NK-92 treated with Interleukin-12 subunit alpha and Interleukin-12 subunit beta, amount 100 ng/mL, for 24 hours (cell line): ENCODE measurements around the gene DRC7.
A peak's percentile ranks its signal among the peaks of the same experiment; 100 is the strongest.

Source experiments
- DNase-seq: peaks from one replicate; lab custom pipeline; 2025; lab: John Stamatoyannopoulos, UW

Gene DRC7

DNA sequence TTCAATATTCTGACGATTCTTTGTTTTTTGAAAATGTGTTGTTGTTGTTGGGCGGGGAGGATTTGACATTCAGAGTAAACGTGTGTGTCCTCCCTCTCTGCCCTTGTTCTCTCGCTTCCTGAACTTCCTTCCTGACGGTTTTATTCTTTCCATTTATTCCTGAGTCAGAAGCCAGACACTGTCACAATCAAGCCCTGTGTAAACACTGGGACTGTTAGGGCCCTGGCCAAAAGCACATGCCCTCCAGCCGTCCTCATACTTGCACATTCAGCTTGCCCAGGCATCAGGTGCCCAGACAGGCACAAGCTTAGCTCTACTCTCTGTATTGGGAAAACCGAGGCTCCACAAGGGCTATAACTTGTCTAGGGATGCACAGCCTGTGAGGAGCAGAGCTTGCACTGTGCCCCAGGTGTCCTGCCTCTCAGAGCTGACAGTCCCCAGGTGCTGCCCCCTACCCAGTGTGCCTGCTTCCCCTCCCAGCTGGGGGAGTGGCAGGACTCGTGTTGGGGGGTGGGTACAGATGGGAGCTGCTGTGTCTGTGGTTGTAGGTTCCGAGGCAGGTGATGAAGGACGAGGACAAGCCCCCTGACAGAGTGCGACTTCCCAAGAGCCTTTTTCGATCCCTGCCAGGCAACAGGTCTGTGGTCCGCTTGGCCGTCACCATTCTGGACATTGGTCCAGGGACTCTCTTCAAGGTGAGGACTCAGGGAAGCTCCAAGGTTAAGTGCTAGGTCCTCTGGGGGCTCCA, 16.8 kb upstream of the DRC7 start:
- no peak for DNase-seq

DNA sequence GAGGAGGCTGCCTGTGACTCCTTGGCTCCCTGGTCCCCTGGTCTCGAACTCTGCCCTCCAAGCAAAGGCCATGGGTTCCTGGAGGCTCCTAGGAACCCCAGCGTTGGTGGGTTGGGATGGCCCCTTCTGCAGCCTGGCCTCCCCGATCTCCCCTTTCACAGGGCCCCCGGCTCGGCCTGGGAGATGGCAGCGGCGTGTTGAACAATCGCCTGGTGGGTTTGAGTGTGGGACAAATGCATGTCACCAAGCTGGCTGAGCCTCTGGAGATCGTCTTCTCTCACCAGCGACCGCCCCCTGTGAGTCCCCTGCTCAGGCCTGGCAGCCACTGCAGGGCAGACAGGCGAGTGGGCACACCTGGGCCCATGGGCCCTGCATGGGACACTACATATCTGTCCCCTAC, 15.6 kb upstream of the DRC7 start:
- no peak for DNase-seq

DNA sequence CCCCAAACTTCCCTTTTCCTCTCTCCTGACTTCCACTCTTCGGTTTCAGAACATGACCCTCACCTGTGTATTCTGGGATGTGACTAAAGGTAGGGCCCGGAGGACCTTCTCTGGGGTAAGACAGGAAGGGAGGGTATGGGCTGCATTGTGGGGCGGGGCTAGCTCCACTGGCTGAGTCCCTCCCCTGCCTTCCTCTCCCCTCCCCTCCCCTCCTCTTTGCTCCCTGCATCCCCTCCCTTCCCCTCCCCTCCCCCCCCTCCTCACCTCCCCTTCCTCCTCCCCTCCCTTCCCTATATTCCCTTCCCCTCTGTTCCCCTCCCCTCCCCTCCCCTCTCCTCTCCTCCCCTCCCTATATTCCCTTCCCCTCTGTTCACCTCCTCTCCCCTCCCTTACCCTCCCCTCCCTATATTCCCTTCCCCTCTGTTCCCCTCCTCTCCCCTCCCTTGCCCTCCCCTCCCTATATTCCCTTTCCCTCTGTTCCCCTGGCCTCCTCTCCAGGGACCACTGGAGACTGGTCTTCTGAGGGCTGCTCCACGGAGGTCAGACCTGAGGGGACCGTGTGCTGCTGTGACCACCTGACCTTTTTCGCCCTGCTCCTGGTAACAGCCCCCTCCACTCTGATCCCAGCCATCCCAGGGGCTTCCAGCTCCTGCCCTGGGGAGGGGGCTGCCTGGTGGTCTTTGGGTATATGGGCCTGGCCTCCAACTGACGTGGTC, 14.7 kb upstream of the DRC7 start:
- DNase-seq = no peak

DNA sequence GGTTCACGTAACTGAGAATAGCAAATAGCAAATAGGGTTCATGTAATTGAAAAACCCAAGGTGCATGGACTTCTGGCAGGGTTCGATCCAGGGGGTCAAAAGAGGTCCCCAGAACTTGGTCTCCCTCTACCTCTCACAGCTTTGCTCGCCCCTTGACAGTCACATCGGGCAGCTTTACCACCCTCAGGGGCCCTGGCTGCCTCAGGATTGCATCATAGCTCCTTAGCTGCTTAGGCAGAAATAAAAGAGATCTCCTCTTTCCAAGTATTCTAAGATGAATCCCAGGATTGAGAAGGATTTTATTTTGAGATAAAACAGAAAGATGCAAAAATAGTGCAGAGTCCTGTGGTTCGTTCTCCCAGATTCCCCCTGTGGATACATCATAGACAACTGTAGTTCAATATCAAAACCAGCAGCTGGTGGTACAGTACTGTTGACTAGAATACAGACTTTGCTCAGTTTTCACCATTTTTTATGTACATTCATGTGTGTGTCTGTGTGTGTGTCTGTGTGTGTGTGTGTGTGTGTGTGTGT, 13.7 kb upstream of the DRC7 start:
- no peak for DNase-seq

DNA sequence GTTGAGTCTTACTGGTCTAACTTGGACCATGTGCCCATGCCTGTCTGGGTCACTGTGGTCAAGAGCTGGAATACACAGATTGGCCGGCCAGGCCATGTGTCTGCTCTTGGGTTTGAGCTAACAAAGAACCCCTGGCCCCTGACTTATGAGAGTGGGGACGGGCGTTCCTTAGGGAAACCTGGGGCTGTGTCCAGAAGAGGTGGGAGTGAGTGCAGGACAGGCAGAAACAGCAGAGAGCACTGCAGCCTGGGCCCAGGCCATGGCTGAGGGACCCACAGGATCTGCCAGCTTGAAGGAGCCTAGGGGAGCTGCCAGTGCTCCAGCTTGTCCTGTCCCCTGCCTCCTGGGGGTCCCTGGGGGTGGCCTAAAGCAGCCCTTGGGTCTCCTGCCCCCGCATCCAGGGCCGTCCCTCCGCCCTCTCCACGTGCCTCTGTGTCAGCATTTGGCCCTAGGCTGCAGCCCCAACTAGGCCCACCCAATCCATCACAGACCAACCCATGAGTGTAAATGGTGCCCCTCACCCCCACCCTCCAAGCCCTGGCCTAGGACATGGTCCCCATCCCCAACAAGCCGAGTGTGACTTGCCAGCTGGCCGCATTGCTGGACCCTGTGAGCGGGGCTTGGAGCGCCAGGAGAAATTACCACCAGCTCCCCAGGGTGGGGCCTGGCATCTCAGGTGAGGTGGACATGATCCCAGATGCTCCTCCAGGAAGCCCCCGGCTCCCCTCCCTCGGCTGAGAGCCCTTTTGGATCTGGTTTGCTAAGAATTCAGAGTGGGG, 12.5 kb upstream of the DRC7 start:
- DNase-seq = no peak

DNA sequence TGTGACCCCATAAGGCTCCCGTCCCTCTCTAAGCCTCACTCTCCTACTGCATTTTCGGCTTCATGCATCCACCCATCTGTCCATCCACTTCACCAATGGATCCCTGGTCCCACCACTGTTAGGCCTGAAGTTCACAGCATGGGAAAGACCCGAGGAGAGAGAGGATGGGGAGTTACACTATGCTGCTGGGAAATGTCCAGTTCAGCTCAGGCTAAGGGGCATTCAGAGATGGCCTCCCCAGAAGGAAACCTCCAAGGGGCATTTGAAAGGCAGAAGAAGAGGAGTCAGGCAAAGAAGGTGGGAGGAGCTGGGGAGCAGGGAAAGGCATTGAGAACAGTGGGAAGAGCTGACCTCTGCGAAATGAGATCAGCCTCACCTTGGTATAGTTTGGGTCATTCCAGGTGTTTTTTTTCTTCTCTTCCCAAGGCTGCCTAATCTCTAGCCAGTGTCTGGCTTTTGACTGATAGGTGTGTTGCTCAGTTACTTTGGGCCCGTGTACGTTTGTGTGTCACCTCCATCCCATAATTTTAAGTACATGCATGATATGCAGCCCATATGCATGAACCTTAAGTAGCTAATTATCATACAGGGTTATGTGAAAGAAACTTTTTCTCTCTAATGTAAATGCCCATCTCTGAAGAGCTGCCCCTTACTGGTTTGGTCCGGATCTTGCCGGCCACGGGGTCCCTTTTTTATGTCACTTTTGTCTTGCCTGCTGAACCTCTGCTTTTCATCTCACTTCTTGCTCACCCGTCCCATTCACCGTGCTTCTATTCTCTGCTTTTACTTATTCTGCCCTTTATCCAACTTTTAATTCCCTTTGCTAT, 11.6 kb upstream of the DRC7 start:
- DNase-seq = no peak

DNA sequence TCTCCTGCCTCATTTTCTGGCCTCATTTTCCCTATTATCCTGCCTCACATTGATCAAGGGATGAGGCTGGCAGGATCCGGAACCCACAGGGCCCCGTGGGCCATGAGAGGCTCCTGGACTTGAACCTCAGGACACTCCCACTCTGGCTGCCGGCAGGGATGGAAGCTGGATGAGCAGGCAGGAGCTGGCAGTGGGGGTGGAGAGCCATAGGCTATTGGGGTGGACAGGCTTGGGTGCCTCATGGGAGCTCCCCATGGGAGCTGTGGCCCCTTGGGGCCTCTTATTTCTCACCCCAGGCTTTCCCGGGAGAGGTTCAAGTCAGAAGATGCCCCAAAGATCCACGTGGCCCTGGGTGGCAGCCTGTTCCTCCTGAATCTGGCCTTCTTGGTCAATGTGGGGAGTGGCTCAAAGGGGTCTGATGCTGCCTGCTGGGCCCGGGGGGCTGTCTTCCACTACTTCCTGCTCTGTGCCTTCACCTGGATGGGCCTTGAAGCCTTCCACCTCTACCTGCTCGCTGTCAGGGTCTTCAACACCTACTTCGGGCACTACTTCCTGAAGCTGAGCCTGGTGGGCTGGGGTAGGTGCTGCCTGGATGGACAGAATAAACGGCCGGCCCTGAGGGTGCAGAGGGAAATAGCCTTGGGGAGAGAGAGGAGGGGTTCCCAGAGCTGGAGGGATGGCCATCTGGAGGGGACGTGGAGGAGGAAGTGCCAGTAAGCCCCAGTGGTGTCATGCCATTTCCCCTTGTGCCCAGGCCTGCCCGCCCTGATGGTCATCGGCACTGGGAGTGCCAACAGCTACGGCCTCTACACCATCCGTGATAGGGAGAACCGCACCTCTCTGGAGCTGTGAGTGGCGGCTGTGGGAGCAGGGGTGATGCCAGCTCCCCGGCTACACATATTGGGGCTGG, 10.7 kb upstream of the DRC7 start:
- no peak for DNase-seq

DNA sequence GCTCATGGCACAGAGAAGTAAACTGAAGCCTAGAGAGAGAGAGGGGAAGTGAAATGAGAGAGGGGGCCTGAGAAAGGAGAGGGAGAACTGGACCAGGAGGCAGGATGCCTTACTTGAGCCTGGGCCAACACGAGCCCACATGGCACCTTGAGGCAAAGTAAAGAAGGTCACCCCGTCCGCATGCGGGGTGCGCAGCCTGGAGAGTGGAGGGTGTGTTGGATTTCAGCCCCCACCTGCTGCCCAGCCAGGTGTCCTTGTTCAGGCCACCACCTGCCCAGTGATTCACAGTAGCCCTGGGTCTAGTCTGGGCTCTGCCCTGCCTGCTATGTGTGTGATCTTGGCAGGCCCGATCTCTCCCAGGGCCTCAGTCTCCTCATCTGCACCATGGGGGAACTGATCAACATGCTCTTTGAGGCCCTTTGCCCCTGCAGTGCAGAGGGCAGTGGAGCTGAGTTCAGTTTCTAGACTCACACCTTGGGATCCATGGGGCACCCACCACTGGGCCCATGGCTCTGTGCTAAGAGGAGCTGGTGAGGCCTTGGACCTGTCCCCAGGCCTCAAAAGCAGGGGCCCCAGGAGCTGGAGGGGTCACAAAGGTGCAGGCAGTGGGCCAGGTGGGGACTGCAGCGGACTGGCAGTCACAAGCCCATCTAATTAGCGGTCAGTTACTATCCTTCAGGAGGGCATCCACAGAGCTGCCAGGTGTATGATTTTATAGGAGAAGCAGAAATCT, 9.8 kb upstream of the DRC7 start:
- DNase-seq = no peak

DNA sequence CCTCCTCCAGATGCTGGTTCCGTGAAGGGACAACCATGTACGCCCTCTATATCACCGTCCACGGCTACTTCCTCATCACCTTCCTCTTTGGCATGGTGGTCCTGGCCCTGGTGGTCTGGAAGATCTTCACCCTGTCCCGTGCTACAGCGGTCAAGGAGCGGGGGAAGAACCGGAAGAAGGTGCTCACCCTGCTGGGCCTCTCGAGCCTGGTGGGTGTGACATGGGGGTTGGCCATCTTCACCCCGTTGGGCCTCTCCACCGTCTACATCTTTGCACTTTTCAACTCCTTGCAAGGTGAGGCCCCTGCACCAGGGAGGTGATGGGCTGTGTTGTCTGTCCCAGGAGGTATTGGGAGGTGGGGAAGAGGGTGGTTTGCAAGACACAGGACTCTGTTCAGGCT, 9.0 kb upstream of the DRC7 start:
- DNase-seq = no peak

DNA sequence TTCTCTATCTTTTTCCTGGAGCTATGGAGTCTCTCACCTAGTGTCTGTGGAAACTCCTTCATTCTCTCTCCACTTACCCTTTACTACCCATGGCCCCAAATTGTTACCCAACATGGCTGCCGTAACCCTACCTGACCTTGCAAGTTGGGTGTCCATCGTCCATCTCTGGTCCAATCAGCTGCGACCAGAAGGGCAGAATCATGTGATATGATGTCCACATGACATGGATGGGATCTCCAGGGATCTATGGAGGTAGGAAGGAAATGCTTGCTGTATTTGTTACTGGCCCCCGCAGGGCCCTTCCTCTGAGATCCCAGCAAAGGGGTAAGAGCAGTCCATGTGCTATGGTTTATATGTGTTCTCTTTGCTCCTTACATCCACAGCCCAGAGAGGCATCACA, 8.0 kb upstream of the DRC7 start:
- no peak for DNase-seq

DNA sequence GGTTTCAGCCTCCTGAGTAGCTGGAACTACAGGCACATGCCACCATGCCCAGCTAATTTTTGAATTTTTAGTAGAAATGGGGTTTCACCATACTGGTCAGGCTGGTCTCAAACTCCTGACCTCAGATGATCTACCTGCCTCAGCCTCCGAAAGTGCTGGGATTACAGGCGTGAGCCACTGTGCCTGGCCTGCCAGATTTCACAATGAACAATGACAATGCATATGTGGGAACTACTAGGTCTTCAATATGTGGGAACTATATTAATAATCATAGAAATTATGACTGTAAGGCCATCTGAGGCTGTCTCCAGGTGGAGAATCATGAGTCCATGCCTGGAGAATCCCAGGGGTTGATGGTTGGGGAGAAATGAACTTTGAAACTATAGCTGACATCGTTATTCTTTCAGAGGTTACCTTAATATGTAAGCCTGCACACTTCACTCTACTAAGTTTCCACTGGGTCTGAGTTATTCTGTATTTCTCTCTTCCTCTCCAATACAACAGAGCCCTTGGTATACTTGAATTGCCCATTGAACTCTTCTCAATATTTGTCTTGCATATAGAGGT, 7.2 kb upstream of the DRC7 start:
- DNase-seq = no peak

DNA sequence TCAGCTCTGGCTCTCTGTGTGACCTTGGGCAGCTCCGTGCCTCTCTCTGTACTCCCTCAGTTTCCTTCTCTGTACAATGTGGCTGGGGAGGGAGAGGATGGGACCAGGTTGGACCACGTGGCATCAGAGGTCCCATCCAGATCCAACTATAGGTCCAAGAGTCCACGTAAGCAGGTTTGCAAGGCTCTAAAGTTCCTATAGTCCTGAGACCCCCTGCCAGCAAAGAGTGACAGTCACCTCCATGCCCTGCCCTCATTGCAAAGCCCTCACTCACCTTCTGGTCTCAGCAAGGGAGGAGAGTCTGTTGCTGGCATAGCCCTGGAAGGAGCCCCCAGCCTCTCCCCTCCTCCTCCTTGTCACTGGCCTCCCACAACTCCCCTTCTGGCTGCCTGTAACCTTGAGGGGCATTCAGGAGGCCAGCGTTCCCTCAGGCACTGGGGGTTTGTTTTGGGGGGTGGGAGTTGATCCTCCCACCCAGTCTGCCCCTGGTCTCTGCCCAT, 6.1 kb upstream of the DRC7 start:
- no peak for DNase-seq

DNA sequence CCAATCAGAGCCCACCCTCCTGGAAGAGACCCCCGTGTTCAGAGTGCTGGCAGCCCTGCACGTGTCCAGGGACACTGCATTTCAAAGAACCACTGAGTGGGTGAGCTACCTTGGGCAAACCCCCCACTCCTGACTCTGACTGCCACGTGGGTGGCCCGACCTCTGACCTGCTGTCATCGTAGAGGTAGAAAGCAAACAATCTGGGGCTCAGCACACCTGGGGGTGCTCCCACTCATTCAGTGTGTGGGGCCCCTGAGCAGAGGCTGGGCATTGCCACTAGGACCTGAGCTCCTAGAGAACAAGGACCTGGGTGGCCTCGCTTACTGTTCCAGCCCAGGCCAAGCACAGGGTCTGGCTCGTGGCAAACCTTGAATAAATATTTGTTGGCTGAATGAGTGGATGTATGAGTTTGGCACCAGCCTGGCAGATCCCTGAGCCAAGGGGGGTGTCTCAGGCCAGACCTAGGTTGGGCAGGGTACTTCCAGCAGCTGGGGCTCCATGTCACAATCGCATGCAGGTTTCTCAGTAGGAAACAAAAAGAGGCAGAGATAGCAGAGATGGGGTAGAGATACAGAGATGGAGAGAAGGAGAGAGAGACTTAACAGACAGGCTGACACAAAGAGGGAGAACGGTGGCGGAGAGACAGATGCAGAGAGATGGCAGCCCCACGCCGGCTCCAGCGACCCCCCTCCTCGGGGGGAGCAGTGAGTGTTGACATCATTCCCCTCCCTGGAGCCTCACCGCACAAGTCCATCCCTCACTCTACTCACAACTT, 5.4 kb upstream of the DRC7 start:
- DNase-seq = no peak

DNA sequence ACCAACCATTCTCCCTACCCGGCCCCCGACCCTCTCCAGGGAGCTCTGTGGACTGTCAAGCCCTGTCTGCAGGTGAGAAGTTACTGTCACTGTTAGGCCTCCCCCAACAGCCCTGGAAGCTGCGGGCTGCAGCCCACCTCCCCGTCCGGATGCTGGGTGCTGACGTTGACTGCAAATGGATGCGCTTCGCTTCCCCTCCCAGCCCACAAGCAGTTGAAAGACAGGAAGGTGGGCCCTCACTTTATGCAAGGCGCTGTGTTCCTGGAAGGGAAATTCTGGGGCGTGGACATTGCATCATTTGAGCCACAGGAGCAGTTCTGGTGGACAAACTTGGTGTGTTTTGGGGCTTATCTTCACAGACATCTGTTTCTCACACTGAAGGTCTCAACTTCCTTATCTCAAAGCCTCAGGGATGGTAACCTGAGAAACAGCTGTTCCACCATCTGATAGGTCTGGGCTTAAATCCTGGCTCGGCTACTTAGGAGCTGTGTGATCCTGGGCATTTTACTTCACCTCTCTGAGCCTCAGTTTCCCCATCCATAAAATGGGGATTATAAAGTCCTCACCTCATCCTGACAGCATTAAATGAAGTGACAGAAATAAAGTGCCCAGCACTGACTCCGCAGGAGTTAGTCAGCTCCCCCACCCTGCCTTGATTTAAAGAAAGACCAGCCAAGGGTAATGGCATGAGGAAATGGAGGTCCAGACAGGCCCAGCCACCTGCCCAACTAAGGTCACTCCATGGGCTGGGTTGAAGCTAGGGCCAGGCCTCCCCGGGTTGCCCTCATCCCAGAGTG, 4.6 kb upstream of the DRC7 start:
- peak; percentile 38 for DNase-seq

DNA sequence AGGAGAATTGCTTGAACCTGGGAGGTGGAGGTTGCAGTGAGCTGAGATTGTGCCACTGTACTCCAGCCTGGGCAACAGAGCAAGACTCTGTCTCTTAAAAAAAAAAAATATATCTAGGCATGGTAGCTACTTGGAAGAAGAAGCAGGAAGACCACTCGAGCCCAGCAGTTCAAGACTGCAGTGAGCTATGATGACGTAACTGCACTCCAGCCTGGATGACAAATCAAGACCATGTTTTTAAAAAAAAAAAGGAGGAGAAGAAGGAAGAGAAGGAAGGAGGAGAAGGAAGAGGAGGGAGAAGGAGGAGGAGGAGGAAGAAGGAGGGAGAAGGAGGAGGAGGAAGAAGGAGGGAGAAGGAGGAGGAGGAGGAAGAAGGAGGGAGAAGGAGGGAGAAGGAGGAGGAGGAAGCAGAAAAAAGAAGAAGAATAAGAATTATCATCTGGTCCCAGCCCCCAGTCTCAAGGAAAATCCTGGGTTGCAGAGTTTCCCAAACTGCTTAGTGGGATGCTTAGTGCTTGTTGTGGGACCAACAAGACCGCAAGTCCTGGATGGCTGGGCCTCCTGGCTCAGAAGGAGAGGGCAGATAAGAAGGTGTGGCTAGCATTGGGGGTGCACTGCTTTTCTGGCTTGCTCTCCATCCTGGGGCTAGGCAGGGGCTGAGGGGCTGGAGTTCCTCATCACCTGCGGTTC, 3.7 kb upstream of the DRC7 start:
- no peak for DNase-seq

DNA sequence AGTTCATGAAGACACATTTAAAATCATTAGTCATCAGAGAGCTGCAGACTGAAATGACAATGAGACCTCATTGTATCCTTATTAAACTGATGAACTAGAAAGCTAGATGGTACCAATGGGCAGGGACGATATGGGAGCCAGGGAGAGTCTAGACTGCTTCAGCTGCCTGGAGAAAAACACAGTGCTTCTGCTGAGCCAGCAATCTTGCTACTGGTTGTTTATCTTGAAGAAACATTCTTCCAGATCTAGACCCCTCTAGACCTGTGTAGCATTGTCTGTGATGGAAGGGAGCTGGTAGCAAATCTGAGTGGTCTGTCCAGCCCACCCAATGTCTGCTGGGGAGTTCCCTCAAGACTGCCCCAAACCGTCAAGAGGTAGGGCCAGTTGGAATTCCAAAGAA, 2.0 kb upstream of the DRC7 start:
- DNase-seq = no peak

DNA sequence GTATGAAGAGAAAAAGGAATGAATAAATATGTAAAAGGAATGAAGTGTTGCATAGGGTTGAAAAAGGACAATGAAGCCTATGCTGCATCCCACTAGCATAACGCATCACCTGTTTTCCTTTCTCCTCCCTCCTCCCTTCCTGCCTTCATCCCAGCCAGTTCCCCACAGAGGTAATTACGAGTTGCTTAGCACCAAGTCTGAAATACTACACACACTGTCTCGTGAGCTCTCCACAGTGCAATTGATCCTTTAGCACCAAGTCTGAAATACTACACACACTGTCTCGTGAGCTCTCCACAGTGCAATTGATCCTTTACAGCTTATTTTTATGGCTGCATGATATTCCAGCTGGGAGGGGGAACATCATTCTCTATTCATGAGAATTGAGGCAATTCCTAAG, 1.1 kb upstream of the DRC7 start:
- no peak for DNase-seq
